ENCODE measurements around the gene KYNU. TPM values are rescaled to one million over a fixed set of nuclear protein-coding genes. Genes with fewer than 3 reads are reported as not detected.
"Not testable (repeated sequence)": the region's sequence is repeated elsewhere in the genome, so short reads cannot be mapped to it uniquely, and the experiment has no call there.

Gene KYNU
- total RNA-seq, 6 donors from 2014 or later, result 9.4 to 45.2 (median 15.6) TPM

- TF ChIP-seq EP300 (IDR thresholded peaks at IDR 0.05) (no peak), POLR2A (IDR thresholded peaks at IDR 0.05) (no peak), POLR2AphosphoS5 (IDR thresholded peaks at IDR 0.05) (no peak), CTCF (IDR thresholded peaks at IDR 0.05) (no peak)
- 20 to 39% methylated on average over 2 of the region's 2 CpGs for WGBS, 2 donors
Observed at GRCh38 chr2:142863485-142863961, 13.9 kb upstream of the KYNU start.

DNA sequence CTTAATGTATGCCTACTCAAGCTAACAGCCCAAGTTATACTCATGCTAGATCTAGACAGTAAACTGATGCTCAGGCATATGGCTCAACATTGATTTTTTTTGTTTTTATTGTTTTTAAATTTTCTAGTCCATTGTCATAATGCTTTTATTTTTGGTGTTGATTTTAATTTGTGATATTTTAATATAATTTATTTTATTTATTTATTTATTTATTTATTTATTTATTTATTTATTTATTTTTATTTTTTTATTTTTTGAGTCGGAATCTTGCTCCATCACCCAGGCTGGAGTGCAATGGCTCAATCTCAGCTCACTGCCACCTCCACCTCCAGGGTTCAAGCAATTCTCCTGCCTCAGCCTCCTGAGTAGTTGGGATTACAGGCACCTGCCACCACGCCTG, 12.9 kb upstream of the KYNU start:
- not testable (repeated sequence) for DNase-seq; H3K27ac ChIP-seq; H3K4me3 ChIP-seq; ATAC-seq (ENCODE audit: low FRiP score in 2 of 2); H3K36me3 ChIP-seq; H3K27me3 ChIP-seq; H3K9me3 ChIP-seq
- WGBS, 2 donors, result 92 to 94% methylated on average over 2 of the region's 2 CpGs
- peaks cover 0 to 19% (median 0%) of the 10 kb centered on the region in 4 donors for H3K4me1 ChIP-seq

More at GRCh38 chr2:142863485-142863961, 13.9 kb upstream of the KYNU start:
- H3K36me3 ChIP-seq, result no peaks in the 10 kb centered on the region
- H3K27ac ChIP-seq, result no peak overlapping the region
- no peak overlapping the region for H3K4me3 ChIP-seq
- ATAC-seq (ENCODE audit: low FRiP score in 2 of 2), result no peak
- no peaks in the 10 kb centered on the region for H3K27me3 ChIP-seq
- peaks cover 0 to 15% (median 0%) of the 10 kb centered on the region in 4 donors for H3K4me1 ChIP-seq
- H3K9me3 ChIP-seq, result no peaks in the 10 kb centered on the region
- no peak for DNase-seq

GRCh38 chr2:142865924-142866323, 11.5 kb upstream of the KYNU start:
- ATAC-seq (ENCODE audit: low FRiP score in 2 of 2) (peak in 1 of 2 donors; percentile 79), DNase-seq (no peak)
- TF ChIP-seq POLR2A (IDR thresholded peaks at IDR 0.05) (peak in 1 of 4 donors; percentile 47), CTCF (IDR thresholded peaks at IDR 0.05) (no peak)
- Histone ChIP-seq H3K36me3 (no peaks in the 10 kb centered on the region), H3K4me3 (no peak overlapping the region), H3K27ac (peak overlapping the region in 3 of 4 donors; percentile 42 to 60 (median 44)), H3K9me3 (no peaks in the 10 kb centered on the region), H3K4me1 (peaks cover 0 to 19% (median 0%) of the 10 kb centered on the region in 4 donors), H3K27me3 (no peaks in the 10 kb centered on the region)
- 9 to 31% methylated on average over 1 of the region's 1 CpG for WGBS, 2 donors

DNA sequence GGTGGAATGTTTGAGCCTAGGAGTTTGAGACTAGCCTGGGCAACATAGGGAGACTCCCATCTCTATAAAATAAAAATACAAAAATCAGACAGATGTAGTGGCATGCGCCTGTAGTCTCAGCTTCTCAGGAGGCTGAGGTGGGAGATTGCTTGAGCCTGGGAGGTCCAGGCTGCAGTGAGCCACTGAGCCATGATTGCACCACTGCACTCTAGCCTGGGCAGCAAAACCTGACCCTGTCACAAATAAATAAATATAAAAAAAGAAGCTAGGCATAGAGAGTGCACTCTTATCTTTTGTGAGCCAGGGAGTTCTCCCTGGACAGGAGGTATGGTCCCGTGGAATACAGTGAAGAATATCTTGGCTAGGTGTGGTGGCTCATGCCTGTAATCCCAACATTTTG, 11.0 kb upstream of the KYNU start:
- DNase-seq, result no peak
- peak overlapping the region in 2 of 4 donors; percentile 35 to 60 for H3K27ac ChIP-seq
- TF ChIP-seq CTCF (IDR thresholded peaks at IDR 0.05) (no peak), POLR2A (IDR thresholded peaks at IDR 0.05) (no peak), EP300 (IDR thresholded peaks at IDR 0.05) (no peak)
- H3K27me3 ChIP-seq, result no peaks in the 10 kb centered on the region
- no peaks in the 10 kb centered on the region for H3K36me3 ChIP-seq
- WGBS, 2 donors, result 89 to 95% methylated on average over 2 of the region's 2 CpGs
- H3K4me3 ChIP-seq, result no peak overlapping the region
- H3K4me1 ChIP-seq, result peaks cover 0 to 19% (median 0%) of the 10 kb centered on the region in 4 donors
- ATAC-seq (ENCODE audit: low FRiP score in 2 of 2), result no peak
- no peaks in the 10 kb centered on the region for H3K9me3 ChIP-seq

DNA sequence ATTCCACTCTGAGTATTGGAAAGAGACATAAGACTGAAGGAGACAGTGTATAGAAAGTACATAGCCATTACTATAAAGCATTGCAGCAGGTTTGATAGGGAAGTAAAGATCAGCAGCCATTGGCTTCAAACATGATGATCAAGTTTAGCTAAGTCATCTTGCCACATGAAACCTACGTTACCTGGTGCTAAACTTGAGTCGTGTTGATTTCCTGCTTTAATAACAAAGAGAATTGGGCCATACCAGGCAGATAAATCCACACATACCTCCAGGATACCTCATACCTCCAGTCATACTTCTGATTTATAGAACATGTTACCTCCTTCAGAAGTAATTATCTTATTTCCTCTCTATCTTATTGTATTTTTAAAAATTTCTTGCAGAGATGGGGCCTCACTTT, 10.3 kb upstream of the KYNU start:
- TF ChIP-seq POLR2AphosphoS5 (IDR thresholded peaks at IDR 0.05), result no peak
- no peak for TF ChIP-seq CTCF (IDR thresholded peaks at IDR 0.05)
- no peak for TF ChIP-seq EP300 (IDR thresholded peaks at IDR 0.05)
- TF ChIP-seq POLR2A (IDR thresholded peaks at IDR 0.05), result no peak
- Histone ChIP-seq H3K9me3 (no peaks in the 10 kb centered on the region), H3K4me1 (peaks cover 0 to 19% (median 0%) of the 10 kb centered on the region in 4 donors), H3K36me3 (no peaks in the 10 kb centered on the region), H3K4me3 (no peak overlapping the region), H3K27me3 (no peaks in the 10 kb centered on the region), H3K27ac (no peak overlapping the region)
- 67 to 68% methylated on average over 2 of the region's 2 CpGs for WGBS, 2 donors
- DNase-seq (no peak), ATAC-seq (ENCODE audit: low FRiP score in 2 of 2) (no peak)
